Keratinocyte (primary cell): Measurements from ENCODE around the gene LAPTM5.

Experiments used
- EZH2 ChIP-seq: IDR thresholded peaks from one replicate; pipeline ENCODE4 v1.6.1; 2012; ENCODE audit warnings: inconsistent platforms, mild to moderate bottlenecking, low read length, moderate library complexity
- TF ChIP-seq, protein P1 (sequence below), 3 experiments: IDR thresholded peaks in 1 of 3; conservative IDR thresholded peaks in 1 of 3; optimal IDR thresholded peaks in 1 of 3; 2 replicates in 2 of 3; 3 replicates in 1 of 3; pipeline versions ENCODE3 to v1.5.1; 2011; ENCODE audit warnings: low read length in 3 of 3, mild to moderate bottlenecking in 3 of 3, moderate library complexity in 2 of 3, control low read depth in 1 of 3, inconsistent platforms in 1 of 3; ENCODE audit not compliant: insufficient read depth in 2 of 3; ENCODE audit errors: extremely low read depth in 1 of 3

DNA sequence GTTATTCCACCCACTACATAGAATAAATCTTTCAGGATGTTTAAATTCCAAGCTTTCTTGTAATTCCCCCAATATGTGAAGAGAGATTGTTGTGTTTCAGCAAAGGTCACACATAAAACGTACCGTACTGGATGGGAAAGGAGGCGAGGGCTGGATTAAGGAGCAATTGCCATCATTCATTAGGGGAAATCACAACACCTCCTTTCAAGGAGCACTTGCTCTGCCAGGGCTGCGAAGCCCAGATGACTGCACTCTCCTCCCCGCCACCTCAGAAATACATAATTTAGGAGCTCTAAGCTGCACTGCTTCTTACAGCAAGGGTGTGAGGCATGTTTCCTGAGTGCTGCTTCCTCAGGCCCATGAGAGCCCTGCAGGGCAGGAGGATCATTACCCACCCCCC lies 63.8 kb downstream of the LAPTM5 start:
- TF ChIP-seq, protein P1, sequence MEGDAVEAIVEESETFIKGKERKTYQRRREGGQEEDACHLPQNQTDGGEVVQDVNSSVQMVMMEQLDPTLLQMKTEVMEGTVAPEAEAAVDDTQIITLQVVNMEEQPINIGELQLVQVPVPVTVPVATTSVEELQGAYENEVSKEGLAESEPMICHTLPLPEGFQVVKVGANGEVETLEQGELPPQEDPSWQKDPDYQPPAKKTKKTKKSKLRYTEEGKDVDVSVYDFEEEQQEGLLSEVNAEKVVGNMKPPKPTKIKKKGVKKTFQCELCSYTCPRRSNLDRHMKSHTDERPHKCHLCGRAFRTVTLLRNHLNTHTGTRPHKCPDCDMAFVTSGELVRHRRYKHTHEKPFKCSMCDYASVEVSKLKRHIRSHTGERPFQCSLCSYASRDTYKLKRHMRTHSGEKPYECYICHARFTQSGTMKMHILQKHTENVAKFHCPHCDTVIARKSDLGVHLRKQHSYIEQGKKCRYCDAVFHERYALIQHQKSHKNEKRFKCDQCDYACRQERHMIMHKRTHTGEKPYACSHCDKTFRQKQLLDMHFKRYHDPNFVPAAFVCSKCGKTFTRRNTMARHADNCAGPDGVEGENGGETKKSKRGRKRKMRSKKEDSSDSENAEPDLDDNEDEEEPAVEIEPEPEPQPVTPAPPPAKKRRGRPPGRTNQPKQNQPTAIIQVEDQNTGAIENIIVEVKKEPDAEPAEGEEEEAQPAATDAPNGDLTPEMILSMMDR (optimal IDR thresholded peaks at IDR 0.05 in 1 of 3, IDR thresholded peaks at IDR 0.05 in 1 of 3, conservative IDR thresholded peaks at IDR 0.05 in 1 of 3; ENCODE audit: extremely low read depth in 1 of 3, insufficient read depth in 2 of 3, low read length in 3 of 3) = no peak
- no peak for TF ChIP-seq EZH2
